GM18873 (cell line): ENCODE data around the gene DNAJC15.
"Not testable (repeated sequence)": the region's sequence is repeated elsewhere in the genome, so short reads cannot be mapped to it uniquely, and the experiment has no call there.

ENCODE experiments used
- ATAC-seq: cut with Tn5 transposase; IDR thresholded peaks from one replicate; pipeline ENCODE4 v1.9.1; 2021; ENCODE audit warnings: mild to moderate bottlenecking, moderate library complexity, moderate number of reproducible peaks; ENCODE audit not compliant: unreplicated experiment, low FRiP score

DNAJC15 gene

DNA sequence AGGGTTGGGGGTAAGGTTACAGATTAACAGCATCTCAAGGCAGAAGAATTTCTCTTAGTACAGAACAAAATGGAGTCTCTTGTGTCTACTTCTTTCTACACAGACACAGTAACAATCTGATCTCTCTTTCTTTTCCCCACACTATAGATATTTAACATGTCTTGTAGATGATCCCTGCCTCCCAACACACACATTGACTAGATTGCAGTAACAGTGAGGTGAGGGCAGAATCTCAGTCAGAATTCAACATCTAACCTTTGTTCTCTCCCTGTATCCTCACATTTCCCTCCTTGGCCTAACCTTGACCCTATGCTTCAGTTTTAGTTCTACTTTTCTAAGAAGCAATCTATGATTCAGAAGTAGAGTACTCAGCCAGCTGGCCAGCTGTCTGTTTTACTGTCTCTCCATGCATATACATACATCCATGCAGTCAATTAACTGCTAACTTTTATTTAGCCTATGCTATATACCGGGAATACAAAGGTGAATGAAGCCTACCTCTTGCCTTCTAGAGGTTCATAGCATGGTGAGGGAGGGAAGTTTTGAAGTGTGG lies 18.1 kb downstream of the DNAJC15 start:
- peak; percentile 56 for ATAC-seq

GRCh38 chr13:43042410-43042921 lies 19.1 kb downstream of the DNAJC15 start:
- ATAC-seq = no peak

GRCh38 chr13:43044720-43045301 lies 21.4 kb downstream of the DNAJC15 start:
- no peak for ATAC-seq

DNA sequence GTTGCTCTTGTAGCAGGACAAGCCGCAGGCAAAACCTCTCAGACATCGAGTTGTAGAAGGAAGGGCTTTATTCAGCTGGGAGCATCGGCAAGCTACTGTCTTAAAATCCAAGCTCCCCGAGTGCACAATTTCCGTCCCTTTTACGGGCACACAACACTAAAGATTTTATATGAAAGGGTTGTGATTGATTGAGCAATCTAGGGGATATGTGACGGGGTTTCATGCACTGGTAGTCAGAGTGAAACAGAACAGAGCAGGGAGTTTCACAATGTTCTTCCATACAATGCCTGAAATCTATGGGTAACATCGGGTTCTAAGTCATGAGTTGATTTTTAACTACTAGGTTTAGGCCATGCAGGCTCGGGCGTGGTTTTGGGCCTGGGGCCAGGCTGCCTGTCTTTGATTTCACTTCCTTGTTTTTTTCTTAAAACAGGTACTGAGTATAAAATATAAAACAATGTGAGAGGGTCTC lies 22.0 kb downstream of the DNAJC15 start:
- ATAC-seq = not testable (repeated sequence)

- no peak for ATAC-seq
Observed at GRCh38 chr13:43046259-43046658, 22.9 kb downstream of the DNAJC15 start.

- no peak for ATAC-seq
Observed at GRCh38 chr13:43054803-43055802, 31.7 kb downstream of the DNAJC15 start.

- no peak for ATAC-seq
Observed at GRCh38 chr13:43057653-43058317, 34.4 kb downstream of the DNAJC15 start.

DNA sequence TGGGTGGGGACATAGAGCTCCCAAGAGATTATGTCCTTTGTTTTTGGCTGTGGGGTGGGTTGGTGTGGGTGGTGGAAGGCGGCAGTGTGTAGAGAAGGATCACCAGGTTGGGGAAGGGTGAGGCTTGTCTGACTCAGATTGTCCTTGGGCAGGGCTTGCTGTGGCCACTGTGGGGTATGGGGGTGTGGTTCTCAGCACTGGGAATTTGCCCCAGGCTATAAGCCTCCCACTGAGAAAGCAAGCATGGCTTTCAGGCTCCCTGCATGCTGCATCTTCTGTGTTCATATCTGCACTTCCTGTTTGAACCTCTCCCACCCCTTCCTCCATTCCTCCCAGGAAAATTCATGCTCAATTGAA lies 34.9 kb downstream of the DNAJC15 start:
- ATAC-seq = no peak

- no peak for ATAC-seq
Observed at GRCh38 chr13:43058831-43059230, 35.4 kb downstream of the DNAJC15 start.

DNA sequence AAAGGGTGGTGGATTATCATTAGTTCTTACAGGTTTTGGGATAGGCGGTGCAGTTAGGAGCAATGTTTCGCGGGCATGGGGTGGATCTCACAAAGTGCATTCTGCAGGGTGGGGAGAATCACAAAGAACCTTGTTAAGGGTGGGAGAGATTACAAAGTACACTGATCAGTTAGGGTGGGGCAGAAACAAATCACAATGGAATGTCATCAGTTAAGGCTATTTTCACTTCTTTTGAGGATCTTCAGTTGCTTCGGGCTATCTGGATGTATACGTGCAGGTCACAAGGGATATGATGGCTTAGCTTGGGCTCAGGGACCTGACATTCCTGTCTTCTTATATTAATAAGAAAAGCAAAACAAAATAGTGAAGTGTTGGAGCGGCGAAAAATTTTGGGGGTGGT lies 36.4 kb downstream of the DNAJC15 start:
- not testable (repeated sequence) for ATAC-seq

- ATAC-seq = not testable (repeated sequence)
Observed at GRCh38 chr13:43060806-43061205, 37.4 kb downstream of the DNAJC15 start.

DNA sequence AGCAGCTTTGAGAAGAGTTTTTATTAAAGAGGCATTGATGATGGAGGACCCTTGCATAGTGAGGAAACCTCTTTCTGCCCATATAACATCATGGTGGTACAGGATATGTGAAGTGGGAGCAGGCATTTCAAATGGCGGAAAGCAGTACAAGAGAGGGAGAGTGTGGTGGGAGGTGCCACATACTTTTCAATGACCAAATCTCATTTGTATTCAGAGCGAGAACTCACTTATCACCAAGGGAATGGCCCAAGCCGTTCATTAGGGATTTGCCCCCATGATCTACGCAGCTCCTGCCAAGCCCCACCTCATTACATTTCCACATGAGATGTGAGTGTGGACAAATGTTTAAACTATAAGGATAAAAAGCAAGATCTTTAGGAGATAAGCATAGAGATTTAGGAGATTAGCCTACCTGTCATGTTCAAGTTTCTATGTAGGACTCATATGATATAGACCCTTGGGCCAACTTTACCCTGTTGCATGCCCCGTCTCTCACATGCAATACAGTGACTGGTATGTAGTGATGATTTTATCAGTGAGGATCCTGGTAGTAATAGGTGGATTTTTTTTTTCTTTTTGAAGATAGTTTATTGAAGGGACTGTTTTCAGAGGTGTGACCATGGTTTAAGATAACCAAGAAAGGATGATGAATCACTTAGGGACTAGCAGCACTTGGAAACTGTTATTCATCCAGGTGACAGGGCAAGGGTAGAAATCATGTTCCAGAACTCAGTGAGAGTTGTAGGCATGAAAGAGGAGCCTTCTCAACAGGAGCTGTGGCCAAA lies 38.3 kb downstream of the DNAJC15 start:
- no peak for ATAC-seq

DNA sequence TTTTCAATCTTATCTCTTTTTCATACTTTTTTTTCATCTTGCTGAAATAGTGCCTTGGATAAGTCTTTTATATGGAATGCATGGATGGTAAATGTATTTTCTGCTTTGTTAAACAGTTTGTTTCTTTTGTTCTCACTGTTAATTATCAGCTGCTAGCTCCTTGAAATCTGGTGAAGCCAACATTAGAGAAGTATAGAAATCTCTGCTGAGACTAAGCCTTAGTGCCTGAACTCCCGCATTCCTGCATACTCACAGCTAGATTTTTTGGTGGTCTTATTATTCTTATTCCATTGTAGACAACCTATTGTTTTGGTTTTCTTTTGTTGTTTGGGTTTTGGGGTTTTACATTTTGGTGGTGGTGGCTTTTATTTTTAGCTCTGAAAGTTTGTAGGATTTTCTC lies 48.4 kb downstream of the DNAJC15 start:
- no peak for ATAC-seq

DNA sequence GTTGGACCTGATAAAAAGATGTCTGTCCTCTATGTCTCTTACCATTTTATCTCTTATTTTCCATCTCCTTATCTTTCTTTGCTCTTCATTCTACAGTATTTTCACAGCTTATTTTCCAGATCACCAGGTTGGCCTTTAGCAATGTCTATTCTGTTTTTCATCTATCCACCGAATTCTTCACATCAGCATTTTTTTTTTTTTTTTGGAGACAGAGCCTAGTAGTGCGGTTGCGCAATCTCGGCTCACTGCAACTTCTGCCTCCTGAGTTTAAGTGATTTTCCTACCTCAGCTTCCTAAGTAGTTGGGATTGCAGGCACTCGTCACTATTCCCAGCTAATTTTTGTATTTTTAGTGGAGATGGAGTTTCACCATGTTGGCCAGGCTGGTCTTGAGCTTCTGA lies 49.0 kb downstream of the DNAJC15 start:
- ATAC-seq = no peak

DNA sequence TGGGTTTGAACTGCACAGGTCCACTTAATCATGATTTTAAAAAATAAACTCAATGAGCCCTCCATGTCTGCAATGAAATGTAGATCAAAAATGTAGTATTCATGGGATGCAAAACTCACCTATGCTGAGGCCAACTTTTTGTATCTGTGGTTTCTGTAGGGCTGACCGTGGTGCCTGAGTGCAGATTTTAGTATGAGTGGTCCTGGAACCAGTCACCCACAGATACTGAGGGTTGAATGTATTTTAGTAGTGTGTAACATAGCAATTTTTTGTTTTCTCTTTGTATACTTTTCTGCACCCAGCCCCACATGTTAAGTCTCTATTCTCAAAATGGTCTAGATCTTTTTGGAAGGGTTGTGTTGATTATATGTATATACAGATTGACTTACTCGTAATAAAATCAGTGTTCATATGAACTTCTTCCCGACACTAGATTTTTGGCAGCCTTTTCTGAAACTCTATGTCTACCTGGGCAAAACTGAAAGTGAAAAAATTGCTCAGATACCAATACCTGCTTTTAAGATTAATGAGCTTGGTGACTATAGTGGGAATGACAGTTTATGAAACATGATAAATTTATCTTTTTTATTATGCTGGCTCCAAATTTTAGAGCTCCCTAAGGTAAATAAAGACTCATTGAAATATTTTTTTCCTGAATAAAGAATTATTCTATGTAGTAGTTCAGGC lies 51.6 kb downstream of the DNAJC15 start:
- ATAC-seq = peak; percentile 68

DNA sequence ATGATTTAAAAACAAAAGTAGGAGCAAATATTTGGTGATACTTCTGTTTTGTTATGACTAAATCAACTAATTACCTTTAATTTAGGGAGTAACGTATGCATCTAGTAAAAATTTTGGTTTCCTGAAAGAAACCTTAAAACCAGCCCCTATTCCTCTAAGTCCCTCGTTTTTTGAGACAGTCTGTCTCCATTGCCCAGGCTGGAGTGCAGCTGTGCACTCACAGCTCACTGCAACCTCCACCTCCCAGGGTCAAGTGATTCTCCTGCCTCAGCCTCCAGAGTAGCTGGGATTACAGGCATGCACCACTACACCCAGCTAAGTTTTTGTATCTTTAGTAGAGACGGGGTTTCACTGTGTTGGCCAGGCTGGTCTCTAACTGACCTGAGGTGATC lies 52.1 kb downstream of the DNAJC15 start:
- not testable (repeated sequence) for ATAC-seq

- no peak for ATAC-seq
Observed at GRCh38 chr13:43077046-43077445, 53.7 kb downstream of the DNAJC15 start.

DNA sequence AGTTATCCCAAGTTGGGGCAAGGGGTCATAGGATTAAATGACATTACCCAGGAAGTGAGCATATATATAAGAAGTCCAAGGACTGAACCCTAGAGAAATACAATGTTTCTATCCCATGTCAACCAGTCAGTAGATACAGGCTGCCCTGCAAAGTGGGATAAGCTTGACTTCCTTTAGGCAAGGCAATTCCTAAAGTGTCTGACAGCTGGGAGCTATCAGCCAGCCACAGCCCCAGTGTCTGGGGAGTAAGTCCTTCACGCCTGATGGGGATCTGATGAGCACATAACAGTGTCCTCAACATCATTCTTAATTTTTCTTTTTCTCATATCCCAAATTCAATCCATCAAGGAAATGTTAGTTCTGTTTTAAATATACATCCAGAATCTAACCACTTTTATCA lies 54.1 kb downstream of the DNAJC15 start:
- ATAC-seq = no peak

GRCh38 chr13:43077906-43078305 lies 54.5 kb downstream of the DNAJC15 start:
- no peak for ATAC-seq
